ENCODE data around the gene NDUFS2.
A peak's percentile ranks its signal among the peaks of the same experiment; 100 is the strongest.

DNA sequence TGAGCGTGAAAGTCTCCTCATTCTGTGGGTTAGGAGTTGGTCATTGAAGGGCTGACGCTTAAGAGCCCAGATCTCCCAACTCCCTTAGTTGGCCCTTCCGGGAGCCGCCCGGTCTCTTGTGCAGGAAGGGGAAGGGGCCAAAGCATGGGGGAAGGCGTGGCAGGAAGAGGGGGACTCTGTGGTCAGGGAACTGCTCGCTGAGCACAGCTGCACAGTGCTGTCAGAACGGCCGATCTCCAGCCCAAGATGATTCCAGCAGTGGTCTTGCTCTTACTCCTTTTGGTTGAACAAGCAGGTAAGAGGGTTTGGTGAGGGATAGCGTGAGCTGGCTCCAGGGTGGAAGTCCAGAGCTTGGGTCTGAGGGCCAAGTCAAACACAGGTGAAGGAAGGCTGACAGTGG is 12.9 kb downstream of the NDUFS2 start, which contains the start of gene FCER1G:
- TF ChIP-seq POLR2A (IDR thresholded peaks at IDR 0.05; ENCODE audit: low read depth, low read length) (0 out of 2 replicates have a peak, but pooled peaks have one; percentile 23), POLR2AphosphoS5 (IDR thresholded peaks at IDR 0.05; ENCODE audit: low read depth, low read length) (no peak), TAF1 (IDR thresholded peaks at IDR 0.05; ENCODE audit: borderline replicate concordance, low read depth, low read length) (no peak)

Data from GM12892 (cell line).